ENCODE measurements around the gene SSRP1. TPM values are rescaled to one million over a fixed set of nuclear protein-coding genes. Genes with fewer than 3 reads are reported as not detected.
"Not testable (repeated sequence)": the region's sequence is repeated elsewhere in the genome, so short reads cannot be mapped to it uniquely, and the experiment has no call there.

SSRP1 gene
- total RNA-seq, 1 experiment from 2014 or later = 173 TPM

GRCh38 chr11:57338142-57338541 is 2.5 kb upstream of the SSRP1 start, which contains the start of gene P2RX3:
Gene P2RX3, plus strand, starts transcription at chr11:57338352. Its CDS starts 199 bp downstream, at chr11:57338551.
- POLR2A ChIA-PET = no interaction called here

GRCh38 chr11:57336856-57337255 is 1.2 kb upstream of the SSRP1 start:
- DNase-seq (ENCODE audit: low read depth, low spot score); H3K27me3 ChIP-seq (ENCODE audit: control insufficient read depth, insufficient read depth, low read length); H3K36me3 ChIP-seq (ENCODE audit: control insufficient read depth, insufficient read depth, low read length); intact Hi-C loops (cut with micrococcal nuclease; ENCODE audit: unreplicated experiment); in situ Hi-C loops (cut with HindIII; ENCODE audit: low pct_unique_long_range_greater_than_20kb, low sequenced_read_pairs); BruUV-seq (replicated peaks); POLR2A ChIA-PET; CTCF ChIA-PET; ATAC-seq; H3K4me3 ChIP-seq (ENCODE audit: low read depth in 2 of 2, low read length in 2 of 2); H3K9me3 ChIP-seq (ENCODE audit: control insufficient read depth, insufficient read depth, low read depth, low read length); H3K27ac ChIP-seq (ENCODE audit: low read length): not testable (repeated sequence)
- H3K4me1 ChIP-seq (ENCODE audit: control insufficient read depth, insufficient read depth, low read length) = peaks cover 22% of the 10 kb centered on the region

More at GRCh38 chr11:57338142-57338541, 2.5 kb upstream of the SSRP1 start, which contains the start of gene P2RX3:
- peaks cover 22% of the 10 kb centered on the region for H3K4me1 ChIP-seq (ENCODE audit: control insufficient read depth, insufficient read depth, low read length)
- H3K36me3 ChIP-seq (ENCODE audit: control insufficient read depth, insufficient read depth, low read length) = peaks cover 3% of the 10 kb centered on the region; the same call in 1 of the 2 replicates
- intact Hi-C loops (cut with micrococcal nuclease; ENCODE audit: unreplicated experiment) = no loop called here
- TF ChIP-seq CTCF (IDR thresholded peaks at IDR 0.05) = no peak
- no peak for TF ChIP-seq POLR2AphosphoS5 (IDR thresholded peaks at IDR 0.05; ENCODE audit: low read depth, low read length)
- no peak for TF ChIP-seq SIN3A (IDR thresholded peaks at IDR 0.05; ENCODE audit: borderline replicate concordance, insufficient read depth, low read depth, low read length)
- no peak for TF ChIP-seq TCF7L2 (IDR thresholded peaks at IDR 0.05; ENCODE audit: low read depth, low read length)
- TF ChIP-seq REST (IDR thresholded peaks at IDR 0.05; ENCODE audit: insufficient read depth in 1 of 2, low read depth in 2 of 2, low read length in 1 of 2) = no peak
- H3K27ac ChIP-seq (ENCODE audit: low read length) = no peak within 1 kb of the TSS
- in situ Hi-C loops (cut with HindIII; ENCODE audit: low pct_unique_long_range_greater_than_20kb, low sequenced_read_pairs) = no loop called here
- CTCF ChIA-PET = no interaction called here
- no peak within 1 kb of the TSS for H3K4me3 ChIP-seq (ENCODE audit: low read depth in 2 of 2, low read length in 2 of 2)
- H3K27me3 ChIP-seq (ENCODE audit: control insufficient read depth, insufficient read depth, low read length) = no peaks in the 10 kb centered on the region
- ATAC-seq (no peak), DNase-seq (ENCODE audit: low read depth, low spot score) (no peak)
- H3K9me3 ChIP-seq (ENCODE audit: control insufficient read depth, insufficient read depth, low read depth, low read length) = no peaks in the 10 kb centered on the region
- no TSS peak for BruUV-seq (replicated peaks)

- in situ Hi-C loops (cut with HindIII; ENCODE audit: low pct_unique_long_range_greater_than_20kb, low sequenced_read_pairs) (no loop called here), intact Hi-C loops (cut with micrococcal nuclease; ENCODE audit: unreplicated experiment) (no loop called here)
- ATAC-seq = no peak
These were observed 497 bp upstream of the SSRP1 start for GRCh38 chr11:57336111-57336666.

More at GRCh38 chr11:57336111-57336666, 497 bp upstream of the SSRP1 start:
- Histone ChIP-seq H3K36me3 (ENCODE audit: control insufficient read depth, insufficient read depth, low read length) (peaks cover 8% of the 10 kb centered on the region; the same call in 1 of the 2 replicates), H3K9me3 (ENCODE audit: control insufficient read depth, insufficient read depth, low read depth, low read length) (no peaks in the 10 kb centered on the region), H3K4me1 (ENCODE audit: control insufficient read depth, insufficient read depth, low read length) (peaks cover 22% of the 10 kb centered on the region), H3K4me3 (ENCODE audit: low read depth in 2 of 2, low read length in 2 of 2) (peak overlapping the region; percentile 85 to 87), H3K27ac (ENCODE audit: low read length) (peak overlapping the region; percentile 91), H3K27me3 (ENCODE audit: control insufficient read depth, insufficient read depth, low read length) (no peaks in the 10 kb centered on the region)
- POLR2A ChIA-PET = interaction anchor here (0.5 to 0.7 kb wide), 3 partner anchors 14 to 393 kb away, joined by 3 to 4 read pairs (median 3); no protein-coding TSS in a partner anchor
- CTCF ChIA-PET = interaction anchor here (0.5 kb wide), 1 partner anchor 361 kb away, joined by 5 read pairs; no protein-coding TSS in a partner anchor
- DNase-seq (ENCODE audit: low read depth, low spot score) = no peak
- TF ChIP-seq TCF7L2 (IDR thresholded peaks at IDR 0.05; ENCODE audit: low read depth, low read length) = no peak
- TF ChIP-seq POLR2AphosphoS5 (IDR thresholded peaks at IDR 0.05; ENCODE audit: low read depth, low read length) = no peak
- TF ChIP-seq REST (IDR thresholded peaks at IDR 0.05; ENCODE audit: insufficient read depth in 1 of 2, low read depth in 2 of 2, low read length in 1 of 2) = no peak
- no peak for TF ChIP-seq SIN3A (IDR thresholded peaks at IDR 0.05; ENCODE audit: borderline replicate concordance, insufficient read depth, low read depth, low read length)
- no peak for TF ChIP-seq CTCF (IDR thresholded peaks at IDR 0.05)
- BruUV-seq (replicated peaks) = no TSS peak
